ENCODE measurements around the gene FNDC10. TPM values are rescaled to one million over a fixed set of nuclear protein-coding genes. Genes with fewer than 3 reads are reported as not detected.

The FNDC10 gene
- total and polyA plus RNA-seq, 10 of the 15 experiments (the other 5 are each of a cell fraction or from before 2014, with no cell fraction given): 0.05 to 1.3 (median 0.25) TPM; not detected in 4

- DNase-seq (ENCODE audit: low read depth, low spot score): no peak
- TF ChIP-seq HCFC1 (IDR thresholded peaks at IDR 0.05; ENCODE audit: low read length): no peak
- no peak for TF ChIP-seq POLR2AphosphoS5 (IDR thresholded peaks at IDR 0.05; ENCODE audit: low read length)
- no peak for TF ChIP-seq ZNF622 (IDR thresholded peaks at IDR 0.05)
- TF ChIP-seq ZBTB11 (CRISPR knock-in tag; IDR thresholded peaks at IDR 0.05): no peak
- no peak for TF ChIP-seq TCF3 (IDR thresholded peaks at IDR 0.05; ENCODE audit: borderline replicate concordance, insufficient read depth, low read depth, low read length)
- TF ChIP-seq CHD2 (IDR thresholded peaks at IDR 0.05; ENCODE audit: borderline replicate concordance, low read depth, low read length): no peak
- no peak for TF ChIP-seq GATAD2B (conservative IDR thresholded peaks at IDR 0.05; ENCODE audit: low read depth)
- no peak for TF ChIP-seq RB1 (IDR thresholded peaks at IDR 0.05; ENCODE audit: borderline replicate concordance)
- TF ChIP-seq MTA2 (IDR thresholded peaks at IDR 0.05; ENCODE audit: low read depth): no peak
- no peak for TF ChIP-seq YBX1 (IDR thresholded peaks at IDR 0.05)
- no peak for TF ChIP-seq ZNF384 (IDR thresholded peaks at IDR 0.05; ENCODE audit: borderline replicate concordance, low read depth, low read length)
- no peak for TF ChIP-seq ESRRA (IDR thresholded peaks at IDR 0.05; ENCODE audit: low read length)
- no peak for TF ChIP-seq NFYB (IDR thresholded peaks at IDR 0.05; ENCODE audit: insufficient read depth, low read depth, low read length)
- TF ChIP-seq RAD51 (IDR thresholded peaks at IDR 0.05): no peak
- no peak for TF ChIP-seq E4F1 (IDR thresholded peaks at IDR 0.05; ENCODE audit: borderline replicate concordance, partially characterized antibody)
- TF ChIP-seq FOS (IDR thresholded peaks at IDR 0.05; ENCODE audit: borderline replicate concordance, extremely low read depth, insufficient read length): no peak
- TF ChIP-seq LARP7 (IDR thresholded peaks at IDR 0.05): no peak
- TF ChIP-seq SMAD1 (IDR thresholded peaks at IDR 0.05; ENCODE audit: low read depth, partially characterized antibody): no peak
Observed at GRCh38 chr1:1550087-1550486, 49.8 kb downstream of the FNDC10 start.

More at GRCh38 chr1:1550087-1550486, 49.8 kb downstream of the FNDC10 start:
- intact Hi-C loops (cut with micrococcal nuclease; ENCODE audit: unreplicated experiment): no loop called here
- FAIRE-seq (no peak), ATAC-seq (no peak)
- H3K27me3 ChIP-seq (replicated peaks in 1 of 2; ENCODE audit: control insufficient read depth in 2 of 2, insufficient read depth in 2 of 2, low read length in 1 of 2): no peaks in the 10 kb centered on the region
- CTCF ChIA-PET: no interaction called here
- no TSS peak for BruUV-seq (replicated peaks)
- H3K4me3 ChIP-seq: no peak overlapping the region
- no peaks in the 10 kb centered on the region; a peak in 1 of 4 replicates for H3K36me3 ChIP-seq (ENCODE audit: control insufficient read depth in 2 of 2, insufficient read depth in 2 of 2, low read length in 1 of 2)
- in situ Hi-C loops (cut with MboI): no loop called here
- WGBS (ENCODE audit: insufficient coverage, insufficient replicate concordance, low lambda C conversion rate, missing lambda C conversion rate): 97% methylated on average over 5 of the region's 7 CpGs
- H3K9me3 ChIP-seq (replicated peaks; ENCODE audit: control insufficient read depth, insufficient read depth, low read length): no peaks in the 10 kb centered on the region
- H3K4me2 ChIP-seq (ENCODE audit: control insufficient read depth, insufficient read depth): no peak overlapping the region
- no peaks in the 10 kb centered on the region for H3K4me1 ChIP-seq (ENCODE audit: control insufficient read depth, insufficient read depth, low read length)
- H3K27ac ChIP-seq (ENCODE audit: control insufficient read depth, insufficient read depth): no peak overlapping the region
- H3K79me2 ChIP-seq (ENCODE audit: control insufficient read depth, insufficient read depth, low read length): no peaks in the 10 kb centered on the region
- no peaks in the 10 kb centered on the region for H4K20me1 ChIP-seq (ENCODE audit: control insufficient read depth, insufficient read depth)
- POLR2A ChIA-PET: no interaction called here
- no peak overlapping the region for H3K9ac ChIP-seq (ENCODE audit: control insufficient read depth, insufficient read depth, low read length)
- H2AFZ ChIP-seq (ENCODE audit: control insufficient read depth, low read depth, low read length): no peak overlapping the region
- RAD21 ChIA-PET (ENCODE audit: unreplicated experiment): no interaction called here
- SMC1A ChIA-PET (ENCODE audit: uncharacterized antibody, unreplicated experiment): no interaction called here
